ENCODE results near the gene ITPR2.

ITPR2 gene

GRCh38 chr12:26748741-26749431, 84.1 kb downstream of the ITPR2 start:
- peak; percentile 72 for DNase-seq (ENCODE audit: low read depth)
- no peak for TF ChIP-seq CTCF (conservative IDR thresholded peaks at IDR 0.05; ENCODE audit: control insufficient read depth, insufficient read depth, low read depth, low read length)
- no peak overlapping the region for H3K4me3 ChIP-seq (ENCODE audit: control insufficient read depth, low read depth, low read length)

GRCh38 chr12:26748412-26748740, 84.6 kb downstream of the ITPR2 start:
- H3K4me3 ChIP-seq (ENCODE audit: control insufficient read depth, low read depth, low read length): no peak overlapping the region
- no peak for TF ChIP-seq CTCF (conservative IDR thresholded peaks at IDR 0.05; ENCODE audit: control insufficient read depth, insufficient read depth, low read depth, low read length)
- DNase-seq (ENCODE audit: low read depth): no peak

GRCh38 chr12:26746121-26746714, 86.8 kb downstream of the ITPR2 start:
- no peak for TF ChIP-seq CTCF (conservative IDR thresholded peaks at IDR 0.05; ENCODE audit: control insufficient read depth, insufficient read depth, low read depth, low read length)
- DNase-seq (ENCODE audit: low read depth): peak; percentile 78

GRCh38 chr12:26744697-26745440, 88.1 kb downstream of the ITPR2 start:
- no peak for TF ChIP-seq CTCF (conservative IDR thresholded peaks at IDR 0.05; ENCODE audit: control insufficient read depth, insufficient read depth, low read depth, low read length)
- DNase-seq (ENCODE audit: low read depth): peak; percentile 40
- H3K4me3 ChIP-seq (ENCODE audit: control insufficient read depth, low read depth, low read length): no peak overlapping the region

More at GRCh38 chr12:26746121-26746714, 86.8 kb downstream of the ITPR2 start:
- H3K4me3 ChIP-seq (ENCODE audit: control insufficient read depth, low read depth, low read length): no peak overlapping the region

GRCh38 chr12:26744042-26744626, 88.9 kb downstream of the ITPR2 start:
- no peak for TF ChIP-seq CTCF (conservative IDR thresholded peaks at IDR 0.05; ENCODE audit: control insufficient read depth, insufficient read depth, low read depth, low read length)
- no peak overlapping the region for H3K4me3 ChIP-seq (ENCODE audit: control insufficient read depth, low read depth, low read length)
- DNase-seq (ENCODE audit: low read depth): no peak

GRCh38 chr12:26741584-26742227, 91.3 kb downstream of the ITPR2 start:
- DNase-seq (ENCODE audit: low read depth): no peak
- TF ChIP-seq CTCF (conservative IDR thresholded peaks at IDR 0.05; ENCODE audit: control insufficient read depth, insufficient read depth, low read depth, low read length): no peak
- H3K4me3 ChIP-seq (ENCODE audit: control insufficient read depth, low read depth, low read length): no peak overlapping the region

All from fibroblast of mammary gland (primary cell).